ENCODE results near the gene CNMD. TPM values are rescaled to one million over a fixed set of nuclear protein-coding genes. Genes with fewer than 3 reads are reported as not detected.

The CNMD gene
- total RNA-seq, 1 experiment from 2014 or later: not detected

- Mint-ChIP-seq H3K27me3 (ENCODE audit: unreplicated experiment) (peaks cover 69% of the 10 kb centered on the region), H3K9me3 (ENCODE audit: low read depth, unreplicated experiment) (no peaks in the 10 kb centered on the region), H3K36me3 (ENCODE audit: insufficient read depth, unreplicated experiment) (no peaks in the 10 kb centered on the region), H3K27ac (ENCODE audit: unreplicated experiment) (no peak overlapping the region), H3K4me1 (ENCODE audit: low read depth, unreplicated experiment) (no peaks in the 10 kb centered on the region), H3K4me3 (ENCODE audit: low read depth, unreplicated experiment) (no peak overlapping the region)
- no peak for DNase-seq
- no TSS peak for BruUV-seq (replicated peaks)
- intact Hi-C loops (cut with micrococcal nuclease; ENCODE audit: unreplicated experiment): no loop called here
- CTCF ChIA-PET: interaction anchor here (0.7 kb wide), 1 partner anchor 282 kb away, joined by 3 read pairs; no protein-coding TSS in a partner anchor
- TF ChIP-seq CTCF (IDR thresholded peaks at IDR 0.05; ENCODE audit: unreplicated experiment): no peak
Observed at GRCh38 chr13:52737965-52738364, 1.7 kb downstream of the CNMD start.

- H3K27me3 Mint-ChIP-seq (ENCODE audit: unreplicated experiment): peaks cover 65% of the 10 kb centered on the region
- intact Hi-C loops (cut with micrococcal nuclease; ENCODE audit: unreplicated experiment): no loop called here
- H3K4me3 Mint-ChIP-seq (ENCODE audit: low read depth, unreplicated experiment): no peak overlapping the region
- CTCF ChIA-PET: interaction anchor here (0.6 to 0.7 kb wide), 2 partner anchors 24 to 282 kb away, joined by 3 read pairs; no protein-coding TSS in a partner anchor
- TF ChIP-seq CTCF (IDR thresholded peaks at IDR 0.05; ENCODE audit: unreplicated experiment): no peak
- H3K4me1 Mint-ChIP-seq (ENCODE audit: low read depth, unreplicated experiment): no peaks in the 10 kb centered on the region
- no TSS peak for BruUV-seq (replicated peaks)
- no peak for DNase-seq
- no peak overlapping the region for H3K27ac Mint-ChIP-seq (ENCODE audit: unreplicated experiment)
- H3K36me3 Mint-ChIP-seq (ENCODE audit: insufficient read depth, unreplicated experiment): no peaks in the 10 kb centered on the region
- no peaks in the 10 kb centered on the region for H3K9me3 Mint-ChIP-seq (ENCODE audit: low read depth, unreplicated experiment)
Observed at GRCh38 chr13:52737451-52737850, 2.2 kb downstream of the CNMD start.

- Mint-ChIP-seq H3K9me3 (ENCODE audit: low read depth, unreplicated experiment) (no peaks in the 10 kb centered on the region), H3K36me3 (ENCODE audit: insufficient read depth, unreplicated experiment) (no peaks in the 10 kb centered on the region), H3K27me3 (ENCODE audit: unreplicated experiment) (peaks cover 59% of the 10 kb centered on the region), H3K4me1 (ENCODE audit: low read depth, unreplicated experiment) (no peaks in the 10 kb centered on the region), H3K4me3 (ENCODE audit: low read depth, unreplicated experiment) (no peak overlapping the region), H3K27ac (ENCODE audit: unreplicated experiment) (no peak overlapping the region)
- no peak for DNase-seq
- CTCF ChIA-PET: interaction anchor here (1.5 kb wide), 1 partner anchor 231 kb away, joined by 5 read pairs; no protein-coding TSS in a partner anchor
- intact Hi-C loops (cut with micrococcal nuclease; ENCODE audit: unreplicated experiment): no loop called here
- no peak for TF ChIP-seq CTCF (IDR thresholded peaks at IDR 0.05; ENCODE audit: unreplicated experiment)
- BruUV-seq (replicated peaks): no TSS peak
Observed at GRCh38 chr13:52736891-52737290, 2.7 kb downstream of the CNMD start.

- no peak for TF ChIP-seq CTCF (IDR thresholded peaks at IDR 0.05; ENCODE audit: unreplicated experiment)
- Mint-ChIP-seq H3K36me3 (ENCODE audit: insufficient read depth, unreplicated experiment) (no peaks in the 10 kb centered on the region), H3K4me3 (ENCODE audit: low read depth, unreplicated experiment) (no peak overlapping the region), H3K27me3 (ENCODE audit: unreplicated experiment) (peaks cover 41% of the 10 kb centered on the region), H3K9me3 (ENCODE audit: low read depth, unreplicated experiment) (no peaks in the 10 kb centered on the region), H3K27ac (ENCODE audit: unreplicated experiment) (no peak overlapping the region), H3K4me1 (ENCODE audit: low read depth, unreplicated experiment) (no peaks in the 10 kb centered on the region)
- intact Hi-C loops (cut with micrococcal nuclease; ENCODE audit: unreplicated experiment): no loop called here
- DNase-seq: no peak
- CTCF ChIA-PET: no interaction called here
- BruUV-seq (replicated peaks): no TSS peak
Observed at GRCh38 chr13:52734075-52734623, 5.5 kb downstream of the CNMD start.

Data from Calu3 (cell line).